Right lobe of liver (tissue), 4 donors: ENCODE results near the gene BCL2L1.

Experiments used
- CTCF ChIP-seq, 4 donors: fragments of 200-600 bp in 3 of 4; fragments of 450-650 bp in 1 of 4; IDR thresholded peaks; one replicate each; pipeline versions ENCODE4 v1.5.1 to v1.8.0; 2016 to 2022; ENCODE audit warnings: antibody characterized with exemption in 4 of 4, mild to moderate bottlenecking in 2 of 4
- POLR2A ChIP-seq: fragments of 450-650 bp; IDR thresholded peaks from one replicate; pipeline ENCODE4 v1.6.1; 2017; ENCODE audit warnings: antibody characterized with exemption, mild to moderate bottlenecking
- donor health status: DM: no; HTN: no; CAD: no.
- donor health status: DM: no; HTN: no; CAD: no.
- donor health status: DM: no; HTN: yes; CAD: no.

GRCh38 chr20:31676609-31676989, 46.1 kb downstream of the BCL2L1 start:
- TF ChIP-seq CTCF (IDR thresholded peaks at IDR 0.05) (no peak), POLR2A (no peak)
